ENCODE measurements around the gene YPEL5.

The YPEL5 gene

GRCh38 chr2:30165050-30165520 lies 18.3 kb downstream of the YPEL5 start:
- DNase-seq (ENCODE audit: low read depth in 2 of 2): no peak

DNA sequence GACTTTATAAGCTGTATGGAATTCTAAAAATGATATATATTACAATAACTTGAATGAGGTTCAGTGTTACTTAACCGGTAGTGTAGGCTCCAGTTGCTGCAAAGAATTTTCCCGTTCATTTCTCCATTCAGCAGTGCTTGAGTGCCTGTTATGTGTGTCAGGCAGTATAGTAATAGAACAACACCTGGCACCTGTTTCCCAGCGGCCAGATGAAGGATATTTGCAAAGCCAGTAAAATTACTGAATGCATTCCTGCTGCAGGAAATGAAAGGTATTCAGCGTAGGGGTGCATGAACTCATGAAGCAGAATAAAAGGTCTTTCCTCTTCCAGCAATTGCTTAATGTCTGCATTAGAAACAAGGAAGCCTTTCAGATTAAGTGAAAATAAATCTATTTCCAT lies 18.8 kb downstream of the YPEL5 start:
- no peak for DNase-seq (ENCODE audit: low read depth in 2 of 2)

DNA sequence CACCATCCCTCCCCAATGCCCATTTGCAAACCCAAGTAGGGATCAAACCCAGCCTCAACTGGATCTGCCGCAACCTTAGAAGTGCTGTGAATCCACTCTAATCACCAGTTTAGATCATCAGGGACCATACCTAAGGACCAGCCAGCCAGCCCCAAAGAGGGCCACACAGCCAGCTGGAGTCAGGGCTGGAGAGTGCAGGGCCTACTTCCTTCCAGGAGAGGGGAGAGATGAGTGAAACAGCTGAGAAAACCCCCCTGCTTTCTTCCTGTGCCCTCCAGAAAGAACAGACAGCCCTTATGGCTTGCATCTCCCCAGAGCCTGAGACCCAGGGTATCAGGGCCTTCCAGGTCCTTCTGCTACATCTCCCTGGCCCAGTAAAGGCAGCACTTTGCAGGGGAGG lies 25.8 kb downstream of the YPEL5 start:
- no peak for DNase-seq (ENCODE audit: low read depth in 2 of 2)

GRCh38 chr2:30177440-30177839 lies 30.6 kb downstream of the YPEL5 start:
- no peak for DNase-seq (ENCODE audit: low read depth in 2 of 2)

- no peak for DNase-seq (ENCODE audit: low read depth in 2 of 2)
Observed at GRCh38 chr2:30177956-30178355, 31.1 kb downstream of the YPEL5 start.

DNA sequence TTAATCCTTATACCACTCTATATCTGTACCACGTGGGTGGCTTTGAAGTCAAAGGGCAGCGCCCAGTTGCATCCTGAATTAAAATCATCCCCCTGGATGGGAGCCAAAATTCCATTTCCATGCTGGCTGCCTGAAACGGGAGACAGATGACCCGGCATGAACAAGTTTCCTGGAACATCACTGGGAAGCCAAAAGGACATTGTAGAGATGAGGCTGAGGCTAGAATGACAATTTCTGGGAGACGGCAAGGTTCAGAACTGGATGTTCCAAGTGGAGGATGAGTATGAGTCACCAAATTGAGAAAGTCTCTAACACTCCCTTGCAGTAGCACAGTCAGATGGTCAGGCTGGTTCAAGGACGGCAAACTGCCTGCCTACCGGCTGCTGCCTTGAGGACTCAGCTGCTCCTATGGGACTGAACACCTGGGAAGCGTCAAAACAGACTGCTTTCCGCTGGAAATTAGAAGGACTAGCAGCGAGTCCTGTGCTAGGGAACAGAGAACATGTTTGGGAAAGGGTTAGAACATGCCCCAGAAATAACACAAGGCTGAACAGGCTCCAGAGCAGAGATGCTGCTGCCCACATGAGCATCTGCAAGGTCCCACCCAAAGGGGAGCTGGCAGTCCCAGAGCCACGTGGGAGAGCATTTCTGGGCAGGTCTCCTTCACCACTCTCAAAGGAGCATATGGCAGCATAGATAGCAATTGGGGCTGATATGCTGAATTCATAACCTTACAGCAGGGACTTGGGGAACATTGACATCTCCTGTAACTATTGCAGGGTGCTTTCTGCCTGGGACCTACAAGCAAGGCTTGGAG lies 32.0 kb downstream of the YPEL5 start:
- DNase-seq (ENCODE audit: low read depth in 2 of 2): no peak

DNA sequence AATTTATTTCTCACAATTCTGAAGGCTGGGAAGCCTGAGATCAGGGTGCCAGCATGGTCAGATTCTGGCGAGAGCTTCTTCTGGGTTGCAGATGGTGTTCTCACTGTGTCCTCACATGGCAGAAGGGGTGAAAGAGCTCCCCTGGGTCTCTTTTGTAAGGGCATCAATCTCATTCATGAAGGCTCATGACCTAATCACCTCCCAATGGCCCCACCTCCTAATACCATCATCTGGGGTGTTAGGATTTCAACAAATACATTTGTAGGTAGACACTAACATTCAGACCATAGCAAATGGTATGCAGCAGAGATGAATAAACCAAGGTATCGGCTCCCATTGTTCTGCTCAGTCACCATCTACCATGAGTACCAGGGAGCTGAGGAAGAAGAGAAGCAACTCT lies 32.7 kb downstream of the YPEL5 start:
- DNase-seq (ENCODE audit: low read depth in 2 of 2): no peak

- no peak for DNase-seq (ENCODE audit: low read depth in 2 of 2)
Observed at GRCh38 chr2:30180226-30180625, 33.4 kb downstream of the YPEL5 start.

DNA sequence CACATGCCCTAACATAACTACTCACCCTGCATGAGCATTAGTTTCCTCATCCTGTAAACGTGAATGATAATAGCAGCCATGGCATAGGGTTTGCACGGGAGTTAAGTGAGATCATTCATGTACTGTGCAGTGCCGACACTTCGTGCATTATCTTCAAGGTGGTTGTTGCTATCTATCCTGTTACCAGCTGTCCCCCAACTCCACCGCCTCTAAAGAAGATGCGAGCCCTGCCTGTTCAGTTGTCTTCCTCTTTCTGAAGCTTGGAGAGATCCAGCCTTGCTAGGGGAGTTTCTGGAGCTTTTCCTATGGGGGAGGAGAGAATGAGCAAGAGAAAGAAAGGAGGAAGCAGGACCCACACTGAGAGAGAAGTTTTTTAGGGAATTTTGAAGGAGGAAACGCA lies 34.4 kb downstream of the YPEL5 start:
- no peak for DNase-seq (ENCODE audit: low read depth in 2 of 2)

DNA sequence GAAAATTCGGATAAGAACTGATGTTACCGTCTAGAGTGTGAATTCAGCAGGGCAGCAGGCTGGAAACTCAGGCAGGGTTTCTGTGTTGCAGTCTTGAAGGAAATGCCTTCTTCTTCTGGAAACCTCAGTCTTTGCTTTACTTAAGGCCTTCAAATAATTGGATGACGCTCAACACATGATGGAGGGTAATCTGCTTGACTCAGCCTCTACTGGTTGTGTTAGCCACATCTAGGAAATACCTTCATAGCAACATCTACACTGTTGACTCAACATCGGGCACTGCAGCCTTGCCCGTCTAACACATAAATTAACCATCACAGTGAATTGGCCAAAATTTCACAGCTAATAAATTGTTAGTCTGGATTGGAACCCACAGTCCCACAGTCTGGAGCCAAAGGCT lies 37.2 kb downstream of the YPEL5 start:
- no peak for DNase-seq (ENCODE audit: low read depth in 2 of 2)

- no peak for DNase-seq (ENCODE audit: low read depth in 2 of 2)
Observed at GRCh38 chr2:30185178-30185577, 38.4 kb downstream of the YPEL5 start.

DNA sequence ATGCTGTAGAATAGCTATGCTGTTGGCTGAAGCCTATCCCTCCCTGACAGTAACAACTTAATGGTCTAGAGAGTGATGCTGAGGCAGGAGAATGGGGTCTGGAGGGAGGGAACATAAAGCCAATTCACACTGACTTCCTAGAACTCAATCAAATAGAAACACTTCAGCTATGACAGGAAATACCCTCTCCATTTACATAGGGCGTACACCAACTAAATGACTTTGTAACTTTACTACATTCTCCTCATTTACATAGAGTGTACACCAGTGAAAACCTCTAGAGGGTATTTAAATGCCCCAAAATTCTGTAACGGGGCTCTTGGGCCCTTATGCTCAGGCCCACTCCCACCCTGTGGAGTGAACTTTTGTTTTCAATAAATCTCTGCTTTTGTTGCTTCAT lies 41.5 kb downstream of the YPEL5 start:
- DNase-seq (ENCODE audit: low read depth in 2 of 2): no peak

DNA sequence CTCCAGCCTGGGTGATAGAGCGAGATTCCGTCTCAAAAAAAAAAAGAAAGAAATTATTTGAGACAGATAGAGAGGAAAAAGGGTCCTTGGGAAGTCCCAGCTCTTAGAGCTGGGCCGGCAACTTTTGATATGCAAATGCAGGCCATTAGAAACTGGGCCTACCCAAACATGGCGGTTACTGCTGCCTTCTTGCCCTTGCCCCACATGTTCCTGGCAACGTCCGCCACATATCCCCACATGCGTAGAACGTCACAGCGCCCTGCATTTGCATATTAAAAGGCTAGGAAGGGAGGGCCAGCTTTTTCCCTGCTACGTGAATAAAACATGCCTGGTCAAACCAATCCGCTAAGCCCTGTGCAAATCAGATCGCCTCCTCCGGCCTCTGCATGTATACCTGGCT lies 43.8 kb downstream of the YPEL5 start:
- DNase-seq (ENCODE audit: low read depth in 2 of 2): no peak

GRCh38 chr2:30191107-30191506 lies 44.3 kb downstream of the YPEL5 start:
- DNase-seq (ENCODE audit: low read depth in 2 of 2): no peak

- no peak for DNase-seq (ENCODE audit: low read depth in 2 of 2)
Observed at GRCh38 chr2:30191819-30192271, 45.0 kb downstream of the YPEL5 start.

DNA sequence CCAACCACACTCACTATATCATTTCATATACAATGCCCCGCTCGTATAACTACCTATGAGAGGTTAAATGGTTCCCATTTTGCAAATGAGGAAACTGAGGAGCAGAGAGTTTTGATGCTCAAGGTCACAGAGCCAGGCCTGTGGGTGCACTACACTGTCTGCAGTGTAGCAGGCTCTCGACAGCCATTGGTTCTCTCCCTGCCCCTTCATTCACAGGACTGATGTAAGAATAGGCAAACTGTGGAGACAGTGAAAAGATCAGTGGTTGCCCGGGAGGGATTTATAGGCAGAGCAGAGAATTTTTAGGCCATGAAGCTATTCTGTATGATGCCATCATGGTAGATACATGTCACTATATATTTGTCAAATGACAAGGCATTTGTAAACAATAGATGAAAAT lies 45.5 kb downstream of the YPEL5 start:
- no peak for DNase-seq (ENCODE audit: low read depth in 2 of 2)

- no peak for DNase-seq (ENCODE audit: low read depth in 2 of 2)
Observed at GRCh38 chr2:30193104-30193681, 46.4 kb downstream of the YPEL5 start.

DNA sequence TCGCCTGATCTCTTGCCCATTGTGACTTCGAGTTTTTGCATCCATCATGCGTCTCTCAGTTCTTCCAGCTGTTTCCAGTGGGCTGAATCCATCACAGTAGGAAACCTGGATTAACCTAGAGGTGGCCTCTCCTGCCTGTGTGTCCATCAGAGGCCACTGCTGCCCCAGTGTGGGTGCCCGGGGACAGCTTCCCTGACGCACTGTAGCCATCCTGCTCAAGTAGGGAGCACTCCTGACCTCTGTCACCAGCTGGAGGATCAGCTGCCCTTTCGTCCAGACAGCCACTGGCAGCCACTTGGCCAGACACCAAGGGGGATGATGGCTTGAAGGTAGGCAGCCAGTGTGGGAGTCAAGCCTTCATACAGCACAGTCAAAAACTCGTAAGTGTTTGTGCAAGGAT lies 47.6 kb downstream of the YPEL5 start:
- no peak for DNase-seq (ENCODE audit: low read depth in 2 of 2)

DNA sequence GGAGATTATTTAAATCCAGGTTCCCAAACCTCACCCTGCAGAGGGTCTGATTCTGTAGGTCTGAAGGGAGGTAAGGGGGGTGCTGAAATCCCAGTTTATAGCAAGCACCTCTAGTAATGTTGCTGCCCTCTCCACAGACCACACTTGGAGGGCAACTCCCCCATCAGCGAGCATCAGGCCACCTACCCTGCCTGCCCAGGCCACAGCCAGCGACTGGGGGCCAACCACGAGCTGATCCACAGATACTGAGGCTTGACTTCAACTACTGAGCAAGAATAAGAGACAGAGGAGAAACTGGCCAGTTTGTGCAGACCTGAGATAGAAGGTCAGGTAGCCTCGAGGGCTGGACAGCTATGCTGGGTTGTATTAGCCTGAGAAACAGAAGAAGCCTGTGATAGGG lies 48.2 kb downstream of the YPEL5 start:
- no peak for DNase-seq (ENCODE audit: low read depth in 2 of 2)

- DNase-seq (ENCODE audit: low read depth in 2 of 2): no peak
Observed at GRCh38 chr2:30197570-30198192, 50.9 kb downstream of the YPEL5 start.

DNA sequence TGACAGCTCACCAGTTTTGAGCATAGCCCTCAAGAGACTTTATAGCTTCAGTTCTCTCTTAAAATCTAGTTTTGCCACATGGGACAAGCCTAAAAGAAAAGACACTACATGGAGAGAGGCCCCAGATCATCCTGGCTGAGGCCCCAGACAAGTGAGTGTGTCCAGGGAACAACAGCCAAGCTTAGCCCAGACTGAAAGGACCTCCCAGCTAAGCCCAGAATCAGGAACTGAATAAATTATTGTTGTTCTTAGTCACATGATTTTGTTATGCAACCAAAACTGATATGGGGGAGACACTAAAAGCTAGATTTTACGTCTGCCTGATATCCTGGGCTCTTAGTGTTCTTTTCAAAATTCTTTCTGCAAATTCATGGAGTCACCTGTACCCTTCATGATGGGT lies 55.2 kb downstream of the YPEL5 start:
- no peak for DNase-seq (ENCODE audit: low read depth in 2 of 2)

DNA sequence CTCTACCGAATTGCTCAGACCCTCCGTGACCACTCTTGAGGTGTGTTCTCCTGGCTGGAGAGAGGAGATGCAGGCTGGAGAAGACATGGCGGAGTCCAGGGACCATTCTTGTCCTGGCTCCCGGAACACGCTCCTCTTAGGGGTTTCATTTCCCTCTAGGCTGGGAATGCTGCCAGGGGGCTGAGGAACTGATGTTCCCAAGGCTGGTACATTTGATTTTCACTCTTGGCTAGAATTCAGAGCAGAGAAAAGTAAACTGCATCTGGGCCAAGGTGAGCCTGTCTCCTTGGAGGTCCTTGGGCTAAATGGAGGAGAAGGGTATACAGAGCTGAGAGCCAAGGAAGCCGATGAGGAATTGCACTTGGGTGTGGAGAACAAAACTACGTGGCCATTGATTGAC lies 56.3 kb downstream of the YPEL5 start:
- DNase-seq (ENCODE audit: low read depth in 2 of 2): no peak

GRCh38 chr2:30204281-30204680 lies 57.5 kb downstream of the YPEL5 start:
- no peak for DNase-seq (ENCODE audit: low read depth in 2 of 2)
